HG03045 (cell line): ENCODE data around the gene CHCHD1.
"Not testable (repeated sequence)": the region's sequence is repeated elsewhere in the genome, so short reads cannot be mapped to it uniquely, and the experiment has no call there.

ENCODE experiments used
- ATAC-seq: cut with Tn5 transposase; IDR thresholded peaks from one replicate; pipeline ENCODE4 v1.9.1; 2021; ENCODE audit warnings: mild to moderate bottlenecking, moderate library complexity; ENCODE audit not compliant: unreplicated experiment

The CHCHD1 gene

GRCh38 chr10:73768881-73769280 lies 13.0 kb upstream of the CHCHD1 start:
- ATAC-seq: no peak

- ATAC-seq: no peak
Observed at GRCh38 chr10:73769396-73769795, 12.5 kb upstream of the CHCHD1 start.

GRCh38 chr10:73771722-73772280 lies 10.0 kb upstream of the CHCHD1 start:
- peak; percentile 7 for ATAC-seq

GRCh38 chr10:73772281-73773151 lies 9.3 kb upstream of the CHCHD1 start:
- peak; percentile 66 for ATAC-seq

- no peak for ATAC-seq
Observed at GRCh38 chr10:73773152-73773879, 8.5 kb upstream of the CHCHD1 start.

- ATAC-seq: no peak
Observed at GRCh38 chr10:73774637-73775036, 7.2 kb upstream of the CHCHD1 start.

GRCh38 chr10:73779018-73779417 lies 2.8 kb upstream of the CHCHD1 start:
- no peak for ATAC-seq

- ATAC-seq: no peak
Observed at GRCh38 chr10:73779539-73780197, 2.2 kb upstream of the CHCHD1 start.

- no peak for ATAC-seq
Observed at GRCh38 chr10:73780301-73780700, 1.5 kb upstream of the CHCHD1 start.

- ATAC-seq: no peak
Observed at GRCh38 chr10:73780966-73781365, 882 bp upstream of the CHCHD1 start.

GRCh38 chr10:73781548-73781878 lies 335 bp upstream of the CHCHD1 start:
- ATAC-seq: no peak

GRCh38 chr10:73782749-73783085 lies 869 bp downstream of the CHCHD1 start:
- ATAC-seq: no peak

- peak; percentile 78 for ATAC-seq
Observed at GRCh38 chr10:73785211-73785720, 3.4 kb downstream of the CHCHD1 start, which contains the start of gene ZSWIM8. Gene ZSWIM8, plus strand, starts transcription at chr10:73785606. Its CDS starts 273 bp downstream, at chr10:73785879.

GRCh38 chr10:73785721-73786511 lies 4.1 kb downstream of the CHCHD1 start:
- ATAC-seq: peak; percentile 30

- no peak for ATAC-seq
Observed at GRCh38 chr10:73786512-73786885, 4.7 kb downstream of the CHCHD1 start.

GRCh38 chr10:73787031-73787800 lies 5.4 kb downstream of the CHCHD1 start:
- ATAC-seq: not testable (repeated sequence)

- no peak for ATAC-seq
Observed at GRCh38 chr10:73788864-73789658, 7.2 kb downstream of the CHCHD1 start.

- no peak for ATAC-seq
Observed at GRCh38 chr10:73789659-73790055, 7.8 kb downstream of the CHCHD1 start.
